Kidney (tissue), 14 donors: ENCODE data around the gene PRICKLE1. TPM values are rescaled to one million over a fixed set of nuclear protein-coding genes. Genes with fewer than 3 reads are reported as not detected.

ENCODE experiments used
- DNase-seq, 5 donors: peaks; one replicate each; pipeline ENCODE4 v3.0.0-alpha.2; 2013 to 2020
- FAIRE-seq: peaks from 2 replicates; lab custom pipeline; 2012; peaks lifted over from hg19 to GRCh38; lab: Jason Lieb, UNC
- H3K27ac ChIP-seq, 2 donors: one replicate each; pipeline ENCODE4 v1.7.0; 2013; ENCODE audit warnings: low read depth in 2 of 2, low read length in 2 of 2, inconsistent platforms in 1 of 2
- H3K27me3 ChIP-seq: one replicate; pipeline ENCODE4 v1.7.1; 2013; ENCODE audit warnings: low read length, inconsistent platforms; ENCODE audit not compliant: control insufficient read depth, insufficient read depth
- H3K36me3 ChIP-seq, 3 donors: one replicate each; pipeline versions ENCODE4 v1.7.0 to v1.7.1; 2013; ENCODE audit warnings: low read length in 3 of 3, control low read depth in 1 of 3, inconsistent platforms in 1 of 3; ENCODE audit not compliant: insufficient read depth in 3 of 3, control insufficient read depth in 2 of 3
- H3K4me1 ChIP-seq, 3 donors: one replicate each; pipeline versions ENCODE4 v1.7.0 to v1.7.1; 2013; ENCODE audit warnings: low read length in 3 of 3, inconsistent platforms in 1 of 3, low read depth in 1 of 3; ENCODE audit not compliant: control insufficient read depth in 2 of 3, insufficient read depth in 2 of 3
- H3K4me3 ChIP-seq, 3 donors: one replicate each; pipeline versions ENCODE4 v1.7.0 to v1.8.1; 2013; ENCODE audit warnings: low read length in 3 of 3, control low read depth in 1 of 3, inconsistent platforms in 1 of 3
- H3K9ac ChIP-seq, 3 donors: one replicate each; pipeline versions ENCODE4 v1.7.0 to v1.7.1; 2013; ENCODE audit warnings: low read length in 3 of 3, control low read depth in 1 of 3, inconsistent platforms in 1 of 3
- H3K9me3 ChIP-seq, 3 donors: one replicate each; pipeline versions ENCODE4 v1.7.0 to v1.7.1; 2013; ENCODE audit warnings: low read length in 3 of 3, control low read depth in 1 of 3, inconsistent platforms in 1 of 3; ENCODE audit not compliant: control insufficient read depth in 2 of 3, insufficient read depth in 1 of 3
- intact Hi-C: fragments of 100-400 bp; cut with DNase I; formaldehyde crosslinking; loops from one replicate; pipeline ENCODE4 v1.11.1; 2022
- polyA plus RNA-seq: library from polyadenylated mRNA; stranded (reverse); fragments of 350-450 nt; fragmentation: Illumina TruSeq; extraction: RNeasy Lipid Tissue Mini Kit (QIAGEN cat#74804); gene quantifications from one replicate; pipeline ENCODE4 v1.2.3, GENCODE V29; 2014; ENCODE audit warnings: low read depth, low replicate concordance; ENCODE audit not compliant: insufficient read depth
- total RNA-seq: library from RNA; stranded (reverse); fragmentation: NEBNext Ultra II Directional; extraction: Animal tissue kit (Norgen Biotek cat#: 25700); gene quantifications from one replicate; pipeline ENCODE4 v1.2.1, GENCODE V29; 2021
- TF ChIP-seq, protein P1 (sequence below): IDR thresholded peaks from 3 replicates; pipeline ENCODE4 v1.5.1; 2012; ENCODE audit warnings: mild to moderate bottlenecking, moderate library complexity, borderline replicate concordance; ENCODE audit not compliant: insufficient read depth; ENCODE audit errors: extremely low read depth
- donor health status: control.
- donor health status: control.
- donor health status: control.
- donor health status: control.
- donor health status: control.
- donor health status: DM: yes; HTN: yes; CAD: no.
- donor health status: Normal renal cell carcinoma (clear cell type).

PRICKLE1 gene
- total and polyA plus RNA-seq, 2 donors from 2014 or later = 3.9 to 21.7 TPM

DNA sequence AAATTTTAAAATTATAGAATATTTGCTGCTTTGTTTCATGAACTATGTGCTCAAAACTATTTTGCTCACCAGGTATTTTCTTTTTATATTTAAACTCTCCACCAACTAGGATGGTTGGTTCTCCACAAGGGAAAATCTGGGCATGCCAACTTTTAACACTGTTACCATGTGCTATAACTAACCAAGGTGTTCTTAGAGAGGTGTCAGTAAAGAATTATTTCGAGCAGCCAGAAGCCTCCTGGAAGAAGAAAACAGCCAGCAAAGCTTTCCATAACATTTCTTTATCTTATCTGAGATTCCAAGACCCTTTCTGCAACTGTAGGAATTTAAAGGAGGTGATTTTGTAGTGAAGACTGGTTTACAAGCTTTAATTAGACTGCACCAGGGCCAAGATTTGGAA, 97.3 kb downstream of the PRICKLE1 start:
- H3K27me3 ChIP-seq = no peaks in the 10 kb centered on the region
- H3K36me3 ChIP-seq = no peaks in the 10 kb centered on the region
- no peak overlapping the region for H3K27ac ChIP-seq
- intact Hi-C loops = no loop called here
- DNase-seq (no peak), FAIRE-seq (no peak)
- no peak overlapping the region for H3K4me3 ChIP-seq
- TF ChIP-seq, protein P1, sequence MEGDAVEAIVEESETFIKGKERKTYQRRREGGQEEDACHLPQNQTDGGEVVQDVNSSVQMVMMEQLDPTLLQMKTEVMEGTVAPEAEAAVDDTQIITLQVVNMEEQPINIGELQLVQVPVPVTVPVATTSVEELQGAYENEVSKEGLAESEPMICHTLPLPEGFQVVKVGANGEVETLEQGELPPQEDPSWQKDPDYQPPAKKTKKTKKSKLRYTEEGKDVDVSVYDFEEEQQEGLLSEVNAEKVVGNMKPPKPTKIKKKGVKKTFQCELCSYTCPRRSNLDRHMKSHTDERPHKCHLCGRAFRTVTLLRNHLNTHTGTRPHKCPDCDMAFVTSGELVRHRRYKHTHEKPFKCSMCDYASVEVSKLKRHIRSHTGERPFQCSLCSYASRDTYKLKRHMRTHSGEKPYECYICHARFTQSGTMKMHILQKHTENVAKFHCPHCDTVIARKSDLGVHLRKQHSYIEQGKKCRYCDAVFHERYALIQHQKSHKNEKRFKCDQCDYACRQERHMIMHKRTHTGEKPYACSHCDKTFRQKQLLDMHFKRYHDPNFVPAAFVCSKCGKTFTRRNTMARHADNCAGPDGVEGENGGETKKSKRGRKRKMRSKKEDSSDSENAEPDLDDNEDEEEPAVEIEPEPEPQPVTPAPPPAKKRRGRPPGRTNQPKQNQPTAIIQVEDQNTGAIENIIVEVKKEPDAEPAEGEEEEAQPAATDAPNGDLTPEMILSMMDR = no peak
- H3K9me3 ChIP-seq = no peaks in the 10 kb centered on the region
- no peak overlapping the region for H3K9ac ChIP-seq
- no peaks in the 10 kb centered on the region for H3K4me1 ChIP-seq

DNA sequence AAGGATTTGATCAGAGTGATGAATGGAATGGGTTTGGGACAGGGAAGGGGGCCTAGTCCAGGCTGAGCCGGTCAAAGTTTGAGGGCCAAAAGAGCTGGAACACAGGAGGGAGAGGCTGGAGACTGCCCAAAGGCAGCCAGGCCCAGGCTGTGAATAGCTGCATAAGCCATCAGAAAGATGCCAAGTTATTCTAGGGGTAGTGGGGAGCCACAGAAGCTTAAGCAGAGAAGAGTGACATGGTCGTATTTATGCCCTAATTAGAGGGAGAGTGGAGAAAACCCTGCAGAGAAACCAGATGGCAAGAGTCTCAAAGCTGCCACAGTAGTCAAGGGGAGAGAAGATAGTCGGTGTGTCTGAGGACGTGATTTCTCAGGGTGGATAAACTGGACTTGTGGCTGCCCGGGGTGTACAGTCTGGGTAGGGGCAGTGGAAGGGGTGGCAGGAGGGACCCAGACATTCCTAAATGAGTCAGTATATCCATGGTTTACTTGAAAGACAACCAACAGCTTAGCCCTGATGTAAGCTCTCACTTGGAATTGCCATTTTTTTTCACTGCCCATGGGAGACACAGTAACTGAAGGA, 99.2 kb downstream of the PRICKLE1 start:
- Histone ChIP-seq H3K4me1 (no peaks in the 10 kb centered on the region), H3K36me3 (no peaks in the 10 kb centered on the region), H3K9ac (no peak overlapping the region), H3K4me3 (no peak overlapping the region), H3K27me3 (no peaks in the 10 kb centered on the region), H3K9me3 (no peaks in the 10 kb centered on the region), H3K27ac (no peak overlapping the region)
- intact Hi-C loops = no loop called here
- TF ChIP-seq, protein P1 = no peak
- DNase-seq (no peak), FAIRE-seq (no peak)

DNA sequence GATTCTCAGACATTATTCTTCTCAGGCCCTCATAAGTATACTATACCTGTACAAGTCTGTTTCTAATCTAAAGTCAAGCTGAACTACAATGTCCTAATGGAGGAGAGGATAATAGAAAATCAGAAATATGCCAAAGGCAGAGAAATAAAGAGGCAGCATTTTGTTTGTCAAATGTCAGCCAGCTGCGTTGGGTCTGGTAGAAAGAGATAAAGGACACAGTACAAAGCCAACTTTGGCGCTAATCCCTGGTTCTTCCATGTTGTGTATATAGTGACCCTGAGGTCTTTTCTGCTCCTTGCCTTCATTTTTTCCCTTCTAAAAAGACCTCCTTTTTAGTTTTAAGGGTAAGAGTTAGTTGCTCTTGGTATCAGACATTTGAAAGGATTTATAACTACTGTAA, 103.1 kb downstream of the PRICKLE1 start:
- no peak for FAIRE-seq
- Histone ChIP-seq H3K9me3 (no peaks in the 10 kb centered on the region), H3K4me3 (no peak overlapping the region), H3K36me3 (no peaks in the 10 kb centered on the region), H3K27ac (no peak overlapping the region), H3K9ac (no peak overlapping the region), H3K27me3 (no peaks in the 10 kb centered on the region), H3K4me1 (peaks cover 0 to 6% (median 0%) of the 10 kb centered on the region in 3 donors)
- intact Hi-C loops = loop anchor here (10.0 kb wide), 2 partner anchors 98 to 848 kb away; partner anchors contain the start of gene PRICKLE1
- TF ChIP-seq, protein P1 = no peak
- DNase-seq = no peak
